NCI-H2171 treated with DMSO at 0.1 percent for 48 hours (cell line): ENCODE results near the gene VEZF1.

Experiments
- DNase-seq: peaks from one replicate; lab custom pipeline; 2025; lab: John Stamatoyannopoulos, UW

VEZF1 gene

DNA sequence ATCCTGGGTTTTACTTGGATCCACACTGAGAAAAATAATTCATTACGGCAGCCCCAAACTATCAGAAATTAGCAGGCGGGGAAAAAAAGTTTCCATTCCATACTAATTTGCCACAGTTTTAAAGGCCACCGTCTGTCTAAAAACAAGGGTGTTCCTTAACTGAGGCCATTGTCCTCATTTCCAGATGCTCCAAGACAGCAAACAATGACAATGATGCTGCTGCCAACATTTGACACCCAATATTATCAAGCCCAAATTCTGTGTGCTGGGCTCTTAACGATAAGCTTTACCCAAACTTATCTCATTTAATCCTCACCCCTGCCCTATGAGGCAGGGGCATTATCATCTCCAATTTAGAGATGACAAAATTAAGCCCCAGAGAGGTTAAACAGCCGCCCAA, 59.1 kb downstream of the VEZF1 start:
- DNase-seq = no peak

DNA sequence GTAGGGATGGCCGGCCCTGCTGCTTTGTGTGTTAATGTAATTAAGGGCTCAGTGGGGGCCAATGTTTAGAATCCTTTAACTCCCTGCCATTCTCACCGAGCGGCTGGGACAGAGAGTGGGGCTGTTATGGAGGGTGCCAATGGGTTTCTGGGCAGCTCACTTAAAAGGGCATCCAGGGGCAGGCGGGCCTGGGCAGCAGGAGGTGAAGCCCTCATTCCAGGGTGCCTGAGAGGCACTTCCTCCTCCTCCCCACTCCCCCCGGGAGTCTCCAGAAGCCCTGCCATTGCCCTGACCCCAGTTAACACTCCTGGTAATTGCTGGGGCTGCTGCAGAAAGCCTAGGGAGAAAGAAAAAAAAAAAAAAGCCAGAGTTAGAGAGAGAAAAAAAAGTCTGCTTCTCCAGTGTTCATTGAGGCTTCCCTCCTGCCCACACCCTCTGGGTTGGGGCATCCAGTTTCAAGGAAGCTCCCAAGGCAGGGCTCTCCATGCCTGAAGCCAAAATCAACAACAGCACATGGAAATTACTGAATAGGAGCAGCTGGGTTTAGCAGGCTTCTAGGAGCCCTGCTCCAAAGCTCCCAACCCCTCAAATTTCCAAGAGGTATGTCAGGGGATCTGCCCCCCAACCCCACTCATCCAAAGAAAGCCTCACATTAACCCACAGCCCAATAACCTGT, 60.9 kb downstream of the VEZF1 start:
- peak; percentile 97 for DNase-seq

DNA sequence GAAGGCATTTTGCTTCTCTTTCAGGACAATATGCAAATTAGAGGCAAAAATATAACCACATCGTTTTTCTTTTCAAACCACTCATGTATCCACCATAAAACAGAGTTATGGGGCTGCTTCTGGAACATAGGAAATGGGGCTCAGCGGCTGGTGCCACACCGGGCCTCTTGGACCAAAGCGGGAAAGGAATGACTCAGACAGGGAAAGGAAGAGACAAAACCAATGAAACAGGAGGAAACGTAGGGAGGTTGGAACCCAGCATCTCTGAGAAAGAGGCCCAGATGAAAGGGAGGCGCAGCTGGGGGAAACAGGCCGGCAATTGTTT, 61.4 kb downstream of the VEZF1 start:
- DNase-seq = no peak

- peak; percentile 99 for DNase-seq
Observed at GRCh38 chr17:57925361-57925990, 62.6 kb downstream of the VEZF1 start.

DNA sequence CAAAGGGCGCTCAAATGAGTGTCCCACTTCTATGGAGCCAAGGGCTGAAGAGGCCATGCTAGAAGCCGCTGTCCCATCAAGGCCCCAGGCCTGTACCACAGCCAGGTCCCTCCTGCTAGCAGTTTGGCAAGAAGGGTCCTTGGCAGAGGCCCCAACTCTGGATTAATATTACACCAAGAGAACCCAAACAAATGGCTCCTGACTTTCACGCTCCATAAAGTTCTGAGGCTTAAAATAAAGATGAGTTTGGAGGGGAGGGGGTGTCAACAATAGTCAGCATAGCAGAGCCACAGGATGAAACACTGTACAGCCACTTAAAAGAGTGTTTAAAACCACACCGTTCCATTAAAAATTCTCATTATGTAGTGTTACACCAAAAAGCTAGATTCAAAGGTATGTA, 63.4 kb downstream of the VEZF1 start:
- DNase-seq = peak; percentile 89
